ENCODE data around the gene SMIM38. TPM values are rescaled to one million over a fixed set of nuclear protein-coding genes. Genes with fewer than 3 reads are reported as not detected.

SMIM38 gene
- total RNA-seq, 1 donor from 2014 or later = 0.32 TPM

- Mint-ChIP-seq H3K36me3 (ENCODE audit: unreplicated experiment) (peaks cover 4% of the 10 kb centered on the region), H3K27ac (ENCODE audit: unreplicated experiment) (no peak overlapping the region), H3K4me3 (ENCODE audit: unreplicated experiment) (no peak overlapping the region), H3K9me3 (ENCODE audit: unreplicated experiment) (peaks cover 7% of the 10 kb centered on the region), H3K4me1 (ENCODE audit: low read depth, unreplicated experiment) (peaks cover 1% of the 10 kb centered on the region), H3K27me3 (ENCODE audit: unreplicated experiment) (peaks cover 2% of the 10 kb centered on the region)
- no peak for DNase-seq
- TF ChIP-seq CTCF (IDR thresholded peaks at IDR 0.05; ENCODE audit: partially characterized antibody, unreplicated experiment) = no peak
Measured at GRCh38 chr11:69154938-69155301, 815 bp upstream of the SMIM38 start.

DNA sequence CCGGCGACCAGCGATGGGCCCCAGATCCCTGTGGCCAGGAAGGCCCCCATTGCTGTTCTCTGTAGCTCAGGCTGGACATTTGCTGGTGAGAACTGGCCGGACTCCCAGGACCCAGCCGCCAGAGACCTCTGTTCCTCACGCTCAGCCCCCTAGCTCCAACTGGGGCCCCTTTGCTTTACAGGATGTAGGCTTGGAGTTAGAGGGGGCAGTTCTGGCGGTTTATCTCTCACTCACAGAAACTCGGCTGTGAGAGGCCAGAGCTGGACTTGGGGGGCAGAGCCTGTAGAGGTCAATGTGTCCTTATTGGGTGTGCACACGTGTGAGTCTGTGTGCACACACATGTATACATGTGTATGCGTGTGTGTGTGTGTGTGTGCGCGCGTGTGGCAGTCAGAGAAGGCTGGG lies 502 bp downstream of the SMIM38 start:
- peaks cover 4% of the 10 kb centered on the region for H3K9me3 Mint-ChIP-seq (ENCODE audit: unreplicated experiment)
- H3K27me3 Mint-ChIP-seq (ENCODE audit: unreplicated experiment) = peaks cover 4% of the 10 kb centered on the region
- peaks cover 1% of the 10 kb centered on the region for H3K4me1 Mint-ChIP-seq (ENCODE audit: low read depth, unreplicated experiment)
- no peak for DNase-seq
- no peak overlapping the region for H3K27ac Mint-ChIP-seq (ENCODE audit: unreplicated experiment)
- no peak for TF ChIP-seq CTCF (IDR thresholded peaks at IDR 0.05; ENCODE audit: partially characterized antibody, unreplicated experiment)
- H3K4me3 Mint-ChIP-seq (ENCODE audit: unreplicated experiment) = no peak overlapping the region
- no peaks in the 10 kb centered on the region for H3K36me3 Mint-ChIP-seq (ENCODE audit: unreplicated experiment)

DNA sequence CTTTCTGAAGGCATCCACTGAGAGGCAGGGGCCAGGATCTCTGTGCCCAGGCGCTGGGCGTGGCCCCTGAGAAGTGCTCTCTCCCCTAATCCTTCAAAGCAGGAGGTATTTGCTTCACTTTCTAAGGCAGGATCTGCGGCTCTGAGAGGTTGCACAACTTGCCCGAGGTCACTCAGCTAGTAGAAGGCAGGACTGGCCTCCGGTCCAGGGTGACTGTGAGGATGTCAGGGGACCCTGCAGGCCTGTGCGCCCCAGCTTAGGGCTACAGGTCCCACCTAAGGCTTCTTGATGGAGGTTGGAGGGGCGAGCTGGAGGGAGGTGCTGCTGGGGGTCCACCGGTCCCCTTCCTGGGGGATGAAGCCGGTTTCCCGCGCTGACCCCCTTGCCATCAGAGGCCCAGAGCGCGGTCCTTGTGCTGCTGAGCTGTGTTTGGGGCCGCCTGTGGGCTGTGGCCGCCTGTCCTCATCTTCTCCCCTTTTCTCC lies 979 bp downstream of the SMIM38 start:
- no peak overlapping the region for H3K27ac Mint-ChIP-seq (ENCODE audit: unreplicated experiment)
- TF ChIP-seq CTCF (IDR thresholded peaks at IDR 0.05; ENCODE audit: partially characterized antibody, unreplicated experiment) = no peak
- H3K4me1 Mint-ChIP-seq (ENCODE audit: low read depth, unreplicated experiment) = peaks cover 1% of the 10 kb centered on the region
- no peaks in the 10 kb centered on the region for H3K36me3 Mint-ChIP-seq (ENCODE audit: unreplicated experiment)
- H3K4me3 Mint-ChIP-seq (ENCODE audit: unreplicated experiment) = no peak overlapping the region
- DNase-seq = no peak
- H3K27me3 Mint-ChIP-seq (ENCODE audit: unreplicated experiment) = peaks cover 4% of the 10 kb centered on the region
- peaks cover 4% of the 10 kb centered on the region for H3K9me3 Mint-ChIP-seq (ENCODE audit: unreplicated experiment)

- Mint-ChIP-seq H3K4me1 (ENCODE audit: low read depth, unreplicated experiment) (no peaks in the 10 kb centered on the region), H3K27me3 (ENCODE audit: unreplicated experiment) (peaks cover 4% of the 10 kb centered on the region), H3K27ac (ENCODE audit: unreplicated experiment) (no peak overlapping the region), H3K9me3 (ENCODE audit: unreplicated experiment) (peaks cover 4% of the 10 kb centered on the region), H3K4me3 (ENCODE audit: unreplicated experiment) (no peak overlapping the region), H3K36me3 (ENCODE audit: unreplicated experiment) (peaks cover under 1% of the 10 kb centered on the region)
- TF ChIP-seq CTCF (IDR thresholded peaks at IDR 0.05; ENCODE audit: partially characterized antibody, unreplicated experiment) = no peak
- DNase-seq = no peak
Measured at GRCh38 chr11:69157156-69157821, 1.6 kb downstream of the SMIM38 start.

DNA sequence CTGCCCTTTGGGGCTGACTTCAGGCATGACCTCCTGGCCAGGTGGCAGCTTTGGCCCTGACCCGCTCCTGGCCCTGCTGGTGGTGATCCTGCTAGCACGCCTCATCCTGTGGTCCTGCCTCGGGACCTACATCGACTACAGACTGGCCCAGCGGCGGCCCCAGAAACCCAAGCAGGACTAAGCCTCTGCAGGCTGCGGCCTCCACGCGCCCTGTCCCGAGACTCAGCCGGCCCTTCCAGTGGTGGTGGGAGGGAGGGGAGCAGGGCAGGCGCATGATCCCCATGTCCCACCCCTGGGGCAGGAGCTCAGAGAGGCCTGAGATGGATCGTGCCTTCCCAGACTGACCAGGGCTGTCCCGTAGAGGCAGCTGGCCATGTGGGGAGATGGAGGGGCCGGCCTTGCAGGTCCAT lies 2.1 kb downstream of the SMIM38 start:
- Mint-ChIP-seq H3K27ac (ENCODE audit: unreplicated experiment) (no peak overlapping the region), H3K36me3 (ENCODE audit: unreplicated experiment) (peaks cover 6% of the 10 kb centered on the region), H3K27me3 (ENCODE audit: unreplicated experiment) (peaks cover 4% of the 10 kb centered on the region), H3K4me1 (ENCODE audit: low read depth, unreplicated experiment) (no peaks in the 10 kb centered on the region), H3K9me3 (ENCODE audit: unreplicated experiment) (peaks cover 4% of the 10 kb centered on the region), H3K4me3 (ENCODE audit: unreplicated experiment) (no peak overlapping the region)
- no peak for DNase-seq
- TF ChIP-seq CTCF (IDR thresholded peaks at IDR 0.05; ENCODE audit: partially characterized antibody, unreplicated experiment) = no peak

Data from glutamatergic neuron (in vitro differentiated cells).